Breast epithelium (tissue), 4 donors: ENCODE measurements around the gene CDK5RAP3. TPM values are rescaled to one million over a fixed set of nuclear protein-coding genes. Genes with fewer than 3 reads are reported as not detected.
"Not testable (repeated sequence)": the region's sequence is repeated elsewhere in the genome, so short reads cannot be mapped to it uniquely, and the experiment has no call there.

Experiments used
- DNase-seq, 2 donors: peaks; one replicate each; pipeline ENCODE4 v3.0.0-alpha.2; 2019; ENCODE audit warnings: low spot score in 2 of 2
- H3K27ac ChIP-seq, 2 donors: fragments of 200-600 bp; sonication (generic) in 1 of 2; one replicate each; pipeline ENCODE4 v1.5.1; 2016 to 2019; ENCODE audit warnings: mild to moderate bottlenecking in 1 of 2
- H3K27me3 ChIP-seq, 2 donors: fragments of 200-600 bp; sonication (generic) in 1 of 2; one replicate each; pipeline versions ENCODE4 v1.5.1 to v1.6.0; 2017 to 2019; ENCODE audit warnings: control low read depth in 1 of 2, mild to moderate bottlenecking in 1 of 2
- H3K36me3 ChIP-seq: fragments of 200-600 bp; one replicate; pipeline ENCODE4 v1.5.1; 2019
- H3K4me1 ChIP-seq, 2 donors: fragments of 200-600 bp; sonication (generic); one replicate each; pipeline ENCODE4 v1.5.1; 2016 to 2019; ENCODE audit warnings: control low read depth in 1 of 2
- H3K4me3 ChIP-seq, 3 donors: fragments of 200-600 bp; sonication (generic); 1 replicate in 2 of 3; 2 replicates in 1 of 3; pipeline ENCODE4 v1.5.1; 2016 to 2019; ENCODE audit warnings: mild to moderate bottlenecking in 3 of 3, moderate library complexity in 2 of 3
- H3K9me3 ChIP-seq, 2 donors: fragments of 200-600 bp; sonication (generic) in 1 of 2; one replicate each; pipeline ENCODE4 v1.5.1; 2016 to 2019; ENCODE audit warnings: control low read depth in 1 of 2
- CTCF ChIP-seq, 3 donors: fragments of 450-650 bp; IDR thresholded peaks; one replicate each; pipeline ENCODE4 v1.5.1; 2016 to 2017; ENCODE audit warnings: antibody characterized with exemption in 3 of 3, mild to moderate bottlenecking in 3 of 3, moderate library complexity in 3 of 3
- POLR2A ChIP-seq: fragments of 450-650 bp; IDR thresholded peaks from one replicate; pipeline ENCODE4 v1.6.1; 2016; ENCODE audit warnings: antibody characterized with exemption, mild to moderate bottlenecking, moderate library complexity
- POLR2AphosphoS5 ChIP-seq, 3 donors: sonication (generic); formaldehyde crosslinking; IDR thresholded peaks; one replicate each; pipeline ENCODE4 v1.6.1; 2017; ENCODE audit warnings: antibody characterized with exemption in 3 of 3
- intact Hi-C: fragments of 100-400 bp; cut with DNase I; formaldehyde crosslinking; loops from one replicate; pipeline ENCODE4 v1.15.1; 2023; ENCODE audit warnings: low total_unique reads
- total RNA-seq, 3 donors: library from RNA; depleted of rRNA; stranded (reverse); fragments of >200 nt; gene quantifications; one replicate each; pipeline ENCODE4 v1.1.0, GENCODE V29; 2016

The CDK5RAP3 gene
- total RNA-seq, 3 donors from 2014 or later: 121 to 198 (median 183) TPM

GRCh38 chr17:47928415-47928814 lies 42.5 kb upstream of the CDK5RAP3 start:
- intact Hi-C loops: no loop called here
- Histone ChIP-seq H3K4me3 (no peak overlapping the region), H3K36me3 (peaks cover 6% of the 10 kb centered on the region), H3K4me1 (peaks cover 10 to 14% of the 10 kb centered on the region in 2 donors), H3K27me3 (no peaks in the 10 kb centered on the region), H3K9me3 (no peaks in the 10 kb centered on the region), H3K27ac (peak overlapping the region; percentile 76 to 87)
- TF ChIP-seq POLR2AphosphoS5 (IDR thresholded peaks at IDR 0.05) (no peak), POLR2A (no peak), CTCF (IDR thresholded peaks at IDR 0.05) (no peak)
- DNase-seq: no peak

- TF ChIP-seq POLR2A (no peak), CTCF (IDR thresholded peaks at IDR 0.05) (no peak), POLR2AphosphoS5 (IDR thresholded peaks at IDR 0.05) (no peak)
- Histone ChIP-seq H3K4me1 (peaks cover 10 to 14% of the 10 kb centered on the region in 2 donors), H3K36me3 (peaks cover 6% of the 10 kb centered on the region), H3K27ac (peak overlapping the region; percentile 76 to 87), H3K9me3 (no peaks in the 10 kb centered on the region), H3K27me3 (no peaks in the 10 kb centered on the region), H3K4me3 (no peak overlapping the region)
- intact Hi-C loops: no loop called here
- no peak for DNase-seq
These were observed 41.5 kb upstream of the CDK5RAP3 start for GRCh38 chr17:47929218-47930000.

GRCh38 chr17:47931848-47932247 lies 39.1 kb upstream of the CDK5RAP3 start:
- intact Hi-C loops: no loop called here
- DNase-seq: no peak
- no peaks in the 10 kb centered on the region for H3K36me3 ChIP-seq
- TF ChIP-seq POLR2A: no peak
- no peak for TF ChIP-seq CTCF (IDR thresholded peaks at IDR 0.05)
- TF ChIP-seq POLR2AphosphoS5 (IDR thresholded peaks at IDR 0.05): no peak
- peak overlapping the region in 1 of 2 donors; percentile 76 for H3K27ac ChIP-seq
- no peaks in the 10 kb centered on the region for H3K9me3 ChIP-seq
- no peaks in the 10 kb centered on the region for H3K27me3 ChIP-seq
- peaks cover 10 to 14% of the 10 kb centered on the region in 2 donors for H3K4me1 ChIP-seq
- no peak overlapping the region for H3K4me3 ChIP-seq

GRCh38 chr17:47934856-47935255 lies 36.1 kb upstream of the CDK5RAP3 start:
- Histone ChIP-seq H3K9me3 (no peaks in the 10 kb centered on the region), H3K27me3 (no peaks in the 10 kb centered on the region), H3K4me1 (peaks cover 0 to 7% of the 10 kb centered on the region in 2 donors), H3K27ac (no peak overlapping the region), H3K4me3 (no peak overlapping the region), H3K36me3 (no peaks in the 10 kb centered on the region)
- TF ChIP-seq POLR2AphosphoS5 (IDR thresholded peaks at IDR 0.05) (no peak), POLR2A (no peak), CTCF (IDR thresholded peaks at IDR 0.05) (no peak)
- intact Hi-C loops: no loop called here
- DNase-seq: no peak

GRCh38 chr17:47935468-47935867 lies 35.4 kb upstream of the CDK5RAP3 start:
- DNase-seq, H3K27ac ChIP-seq, H3K9me3 ChIP-seq, intact Hi-C loops, H3K4me1 ChIP-seq, H3K4me3 ChIP-seq, H3K36me3 ChIP-seq, H3K27me3 ChIP-seq: not testable (repeated sequence)
